Measurements from ENCODE around the gene TSHZ1.

TSHZ1 gene

GRCh38 chr18:75214332-75214690 lies 3.7 kb downstream of the TSHZ1 start:
- WGBS (ENCODE audit: insufficient coverage, insufficient read length): no CpG with 5 or more reads among the region's 5 CpGs
- H3K9me3 ChIP-seq (ENCODE audit: control insufficient read depth, insufficient read depth, low read length): no peaks in the 10 kb centered on the region
- no peaks in the 10 kb centered on the region; the same call in 1 of the 2 replicates for H3K36me3 ChIP-seq (ENCODE audit: control insufficient read depth, insufficient read depth, low read length)
- no peaks in the 10 kb centered on the region for H3K4me1 ChIP-seq (ENCODE audit: control insufficient read depth, insufficient read depth, low read length)
- no peak for DNase-seq (ENCODE audit: low read depth, low spot score)
- H3K27ac ChIP-seq (ENCODE audit: low read length): no peak overlapping the region
- H3K4me3 ChIP-seq (ENCODE audit: low read length): no peak overlapping the region
- H3K27me3 ChIP-seq (ENCODE audit: control insufficient read depth, insufficient read depth, low read length): peaks cover 17% of the 10 kb centered on the region

GRCh38 chr18:75214766-75215510 lies 4.3 kb downstream of the TSHZ1 start:
- no CpG with 5 or more reads among the region's 12 CpGs for WGBS (ENCODE audit: insufficient coverage, insufficient read length)
- no peak for DNase-seq (ENCODE audit: low read depth, low spot score)
- H3K4me1 ChIP-seq (ENCODE audit: control insufficient read depth, insufficient read depth, low read length): no peaks in the 10 kb centered on the region
- no peak overlapping the region for H3K4me3 ChIP-seq (ENCODE audit: low read length)
- H3K9me3 ChIP-seq (ENCODE audit: control insufficient read depth, insufficient read depth, low read length): no peaks in the 10 kb centered on the region
- no peak overlapping the region for H3K27ac ChIP-seq (ENCODE audit: low read length)
- peaks cover 15% of the 10 kb centered on the region for H3K27me3 ChIP-seq (ENCODE audit: control insufficient read depth, insufficient read depth, low read length)
- no peaks in the 10 kb centered on the region; the same call in 1 of the 2 replicates for H3K36me3 ChIP-seq (ENCODE audit: control insufficient read depth, insufficient read depth, low read length)

GRCh38 chr18:75215663-75216062 lies 5.1 kb downstream of the TSHZ1 start:
- Histone ChIP-seq H3K4me3 (ENCODE audit: low read length) (no peak overlapping the region), H3K27ac (ENCODE audit: low read length) (no peak overlapping the region), H3K27me3 (ENCODE audit: control insufficient read depth, insufficient read depth, low read length) (peaks cover 11% of the 10 kb centered on the region), H3K9me3 (ENCODE audit: control insufficient read depth, insufficient read depth, low read length) (no peaks in the 10 kb centered on the region), H3K36me3 (ENCODE audit: control insufficient read depth, insufficient read depth, low read length) (no peaks in the 10 kb centered on the region; the same call in 1 of the 2 replicates), H3K4me1 (ENCODE audit: control insufficient read depth, insufficient read depth, low read length) (no peaks in the 10 kb centered on the region)
- no peak for DNase-seq (ENCODE audit: low read depth, low spot score)
- WGBS (ENCODE audit: insufficient coverage, insufficient read length): no CpG with 5 or more reads among the region's 4 CpGs

- Histone ChIP-seq H3K36me3 (ENCODE audit: control insufficient read depth, insufficient read depth, low read length) (no peaks in the 10 kb centered on the region; the same call in 1 of the 2 replicates), H3K4me1 (ENCODE audit: control insufficient read depth, insufficient read depth, low read length) (no peaks in the 10 kb centered on the region), H3K9me3 (ENCODE audit: control insufficient read depth, insufficient read depth, low read length) (no peaks in the 10 kb centered on the region), H3K4me3 (ENCODE audit: low read length) (no peak overlapping the region), H3K27ac (ENCODE audit: low read length) (no peak overlapping the region), H3K27me3 (ENCODE audit: control insufficient read depth, insufficient read depth, low read length) (peaks cover 5% of the 10 kb centered on the region; the same call in 1 of the 2 replicates)
- DNase-seq (ENCODE audit: low read depth, low spot score): no peak
- WGBS (ENCODE audit: insufficient coverage, insufficient read length): 100% methylated on average over 1 of the region's 7 CpGs
Measured at GRCh38 chr18:75216212-75216910, 5.8 kb downstream of the TSHZ1 start.

- Histone ChIP-seq H3K27me3 (ENCODE audit: control insufficient read depth, insufficient read depth, low read length) (peaks cover 5% of the 10 kb centered on the region; the same call in 1 of the 2 replicates), H3K9me3 (ENCODE audit: control insufficient read depth, insufficient read depth, low read length) (no peaks in the 10 kb centered on the region), H3K4me3 (ENCODE audit: low read length) (no peak overlapping the region), H3K4me1 (ENCODE audit: control insufficient read depth, insufficient read depth, low read length) (no peaks in the 10 kb centered on the region), H3K36me3 (ENCODE audit: control insufficient read depth, insufficient read depth, low read length) (no peaks in the 10 kb centered on the region), H3K27ac (ENCODE audit: low read length) (no peak overlapping the region)
- DNase-seq (ENCODE audit: low read depth, low spot score): no peak
- no CpG with 5 or more reads among the region's 10 CpGs for WGBS (ENCODE audit: insufficient coverage, insufficient read length)
Measured at GRCh38 chr18:75216911-75217689, 6.5 kb downstream of the TSHZ1 start.

- Histone ChIP-seq H3K27ac (ENCODE audit: low read length) (no peak overlapping the region), H3K36me3 (ENCODE audit: control insufficient read depth, insufficient read depth, low read length) (no peaks in the 10 kb centered on the region), H3K4me1 (ENCODE audit: control insufficient read depth, insufficient read depth, low read length) (no peaks in the 10 kb centered on the region), H3K9me3 (ENCODE audit: control insufficient read depth, insufficient read depth, low read length) (no peaks in the 10 kb centered on the region), H3K4me3 (ENCODE audit: low read length) (no peak overlapping the region), H3K27me3 (ENCODE audit: control insufficient read depth, insufficient read depth, low read length) (no peaks in the 10 kb centered on the region)
- WGBS (ENCODE audit: insufficient coverage, insufficient read length): no CpG with 5 or more reads among the region's 12 CpGs
- DNase-seq (ENCODE audit: low read depth, low spot score): no peak
Measured at GRCh38 chr18:75218065-75218923, 7.7 kb downstream of the TSHZ1 start.

- Histone ChIP-seq H3K9me3 (ENCODE audit: control insufficient read depth, insufficient read depth, low read length) (no peaks in the 10 kb centered on the region), H3K4me1 (ENCODE audit: control insufficient read depth, insufficient read depth, low read length) (no peaks in the 10 kb centered on the region), H3K4me3 (ENCODE audit: low read length) (no peak overlapping the region), H3K27ac (ENCODE audit: low read length) (no peak overlapping the region), H3K27me3 (ENCODE audit: control insufficient read depth, insufficient read depth, low read length) (no peaks in the 10 kb centered on the region), H3K36me3 (ENCODE audit: control insufficient read depth, insufficient read depth, low read length) (no peaks in the 10 kb centered on the region)
- WGBS (ENCODE audit: insufficient coverage, insufficient read length): no CpG with 5 or more reads among the region's 11 CpGs
- no peak for DNase-seq (ENCODE audit: low read depth, low spot score)
Measured at GRCh38 chr18:75219745-75220375, 9.3 kb downstream of the TSHZ1 start.

- DNase-seq (ENCODE audit: low read depth, low spot score): no peak
- H3K27me3 ChIP-seq (ENCODE audit: control insufficient read depth, insufficient read depth, low read length): no peaks in the 10 kb centered on the region
- no peaks in the 10 kb centered on the region for H3K4me1 ChIP-seq (ENCODE audit: control insufficient read depth, insufficient read depth, low read length)
- no peak overlapping the region for H3K4me3 ChIP-seq (ENCODE audit: low read length)
- no CpG with 5 or more reads among the region's 12 CpGs for WGBS (ENCODE audit: insufficient coverage, insufficient read length)
- H3K36me3 ChIP-seq (ENCODE audit: control insufficient read depth, insufficient read depth, low read length): no peaks in the 10 kb centered on the region
- no peaks in the 10 kb centered on the region for H3K9me3 ChIP-seq (ENCODE audit: control insufficient read depth, insufficient read depth, low read length)
- H3K27ac ChIP-seq (ENCODE audit: low read length): no peak overlapping the region
Measured at GRCh38 chr18:75220551-75221355, 10.2 kb downstream of the TSHZ1 start.

GRCh38 chr18:75221397-75221796 lies 10.8 kb downstream of the TSHZ1 start:
- WGBS (ENCODE audit: insufficient coverage, insufficient read length): no CpG with 5 or more reads among the region's 1 CpG
- Histone ChIP-seq H3K4me3 (ENCODE audit: low read length) (no peak overlapping the region), H3K27me3 (ENCODE audit: control insufficient read depth, insufficient read depth, low read length) (no peaks in the 10 kb centered on the region), H3K27ac (ENCODE audit: low read length) (no peak overlapping the region), H3K4me1 (ENCODE audit: control insufficient read depth, insufficient read depth, low read length) (no peaks in the 10 kb centered on the region), H3K9me3 (ENCODE audit: control insufficient read depth, insufficient read depth, low read length) (no peaks in the 10 kb centered on the region), H3K36me3 (ENCODE audit: control insufficient read depth, insufficient read depth, low read length) (no peaks in the 10 kb centered on the region)
- DNase-seq (ENCODE audit: low read depth, low spot score): no peak
